Measurements from ENCODE around the gene KRTAP9-1.

GRCh38 chr17:41163828-41164227, 25.9 kb upstream of the KRTAP9-1 start:
- TF ChIP-seq CTCF (IDR thresholded peaks at IDR 0.05 in 2 of 3, conservative IDR thresholded peaks at IDR 0.05 in 1 of 3; ENCODE audit: insufficient read depth in 2 of 3, low read depth in 1 of 3, low read length in 3 of 3): no peak
- TF ChIP-seq SMAD4 (CRISPR knock-in tag; conservative IDR thresholded peaks at IDR 0.05): no peak
- no peak for TF ChIP-seq SFPQ (IDR thresholded peaks at IDR 0.05; ENCODE audit: low read depth, low read length)
- no peak for TF ChIP-seq PKNOX1 (IDR thresholded peaks at IDR 0.05)
